ENCODE data around the gene ESPNL. TPM values are rescaled to one million over a fixed set of nuclear protein-coding genes. Genes with fewer than 3 reads are reported as not detected.

The ESPNL gene
- total RNA-seq, 4 donors from 2014 or later, result 0.14 to 4.4 (median 0.72) TPM

DNA sequence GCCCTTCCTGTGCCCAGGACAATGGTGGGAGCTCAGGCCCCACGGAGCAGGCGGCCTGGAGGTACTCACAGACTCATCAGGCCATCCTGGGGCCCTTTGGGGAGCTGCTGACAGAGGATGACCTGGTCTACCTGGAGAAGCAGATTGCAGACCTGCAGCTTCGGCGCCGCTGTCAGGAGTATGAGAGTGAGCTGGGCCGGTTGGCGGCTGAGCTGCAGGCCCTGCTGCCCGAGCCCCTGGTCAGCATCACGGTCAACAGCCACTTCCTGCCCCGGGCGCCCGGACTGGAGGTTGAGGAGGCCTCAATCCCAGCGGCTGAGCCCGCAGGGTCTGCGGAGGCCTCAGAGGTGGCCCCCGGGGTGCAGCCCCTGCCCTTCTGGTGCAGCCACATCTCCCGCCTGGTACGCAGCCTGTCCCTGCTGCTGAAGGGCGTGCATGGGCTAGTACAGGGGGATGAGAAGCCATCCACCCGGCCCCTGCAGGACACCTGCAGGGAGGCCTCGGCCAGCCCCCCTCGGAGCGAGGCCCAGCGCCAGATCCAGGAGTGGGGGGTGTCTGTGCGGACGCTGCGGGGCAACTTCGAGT, 30.1 kb downstream of the ESPNL start:
- in situ Hi-C loops (cut with MboI; ENCODE audit: low pct_ligation_motif_present in 1 of 4, low pct_unique_long_range_greater_than_20kb in 1 of 4, low sequenced_read_pairs in 3 of 4), result no loop called here
- WGBS, 2 donors (ENCODE audit: low coverage in 1 of 2), result 87% methylated on average over 12 of the region's 28 CpGs; no CpG with 5 or more reads in 1 of the 2 donors
- no peaks in the 10 kb centered on the region for H3K27me3 ChIP-seq
- H3K9me3 ChIP-seq, result no peaks in the 10 kb centered on the region
- DNase-seq, result no peak
- H3K4me1 ChIP-seq, result peaks cover 0 to 7% (median 0%) of the 10 kb centered on the region in 4 donors
- no peak overlapping the region for H3K4me3 ChIP-seq
- no peak overlapping the region for H3K27ac ChIP-seq
- no peaks in the 10 kb centered on the region for H3K36me3 ChIP-seq
- no peak for TF ChIP-seq POLR2A (IDR thresholded peaks at IDR 0.05)
- TF ChIP-seq EP300 (IDR thresholded peaks at IDR 0.05; ENCODE audit: low read depth), result no peak
- TF ChIP-seq POLR2AphosphoS5 (IDR thresholded peaks at IDR 0.05), result no peak
- TF ChIP-seq, protein P1, sequence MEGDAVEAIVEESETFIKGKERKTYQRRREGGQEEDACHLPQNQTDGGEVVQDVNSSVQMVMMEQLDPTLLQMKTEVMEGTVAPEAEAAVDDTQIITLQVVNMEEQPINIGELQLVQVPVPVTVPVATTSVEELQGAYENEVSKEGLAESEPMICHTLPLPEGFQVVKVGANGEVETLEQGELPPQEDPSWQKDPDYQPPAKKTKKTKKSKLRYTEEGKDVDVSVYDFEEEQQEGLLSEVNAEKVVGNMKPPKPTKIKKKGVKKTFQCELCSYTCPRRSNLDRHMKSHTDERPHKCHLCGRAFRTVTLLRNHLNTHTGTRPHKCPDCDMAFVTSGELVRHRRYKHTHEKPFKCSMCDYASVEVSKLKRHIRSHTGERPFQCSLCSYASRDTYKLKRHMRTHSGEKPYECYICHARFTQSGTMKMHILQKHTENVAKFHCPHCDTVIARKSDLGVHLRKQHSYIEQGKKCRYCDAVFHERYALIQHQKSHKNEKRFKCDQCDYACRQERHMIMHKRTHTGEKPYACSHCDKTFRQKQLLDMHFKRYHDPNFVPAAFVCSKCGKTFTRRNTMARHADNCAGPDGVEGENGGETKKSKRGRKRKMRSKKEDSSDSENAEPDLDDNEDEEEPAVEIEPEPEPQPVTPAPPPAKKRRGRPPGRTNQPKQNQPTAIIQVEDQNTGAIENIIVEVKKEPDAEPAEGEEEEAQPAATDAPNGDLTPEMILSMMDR (IDR thresholded peaks at IDR 0.05), result no peak
- intact Hi-C loops (cut with DNase I; ENCODE audit: low total_unique reads), result no loop called here

DNA sequence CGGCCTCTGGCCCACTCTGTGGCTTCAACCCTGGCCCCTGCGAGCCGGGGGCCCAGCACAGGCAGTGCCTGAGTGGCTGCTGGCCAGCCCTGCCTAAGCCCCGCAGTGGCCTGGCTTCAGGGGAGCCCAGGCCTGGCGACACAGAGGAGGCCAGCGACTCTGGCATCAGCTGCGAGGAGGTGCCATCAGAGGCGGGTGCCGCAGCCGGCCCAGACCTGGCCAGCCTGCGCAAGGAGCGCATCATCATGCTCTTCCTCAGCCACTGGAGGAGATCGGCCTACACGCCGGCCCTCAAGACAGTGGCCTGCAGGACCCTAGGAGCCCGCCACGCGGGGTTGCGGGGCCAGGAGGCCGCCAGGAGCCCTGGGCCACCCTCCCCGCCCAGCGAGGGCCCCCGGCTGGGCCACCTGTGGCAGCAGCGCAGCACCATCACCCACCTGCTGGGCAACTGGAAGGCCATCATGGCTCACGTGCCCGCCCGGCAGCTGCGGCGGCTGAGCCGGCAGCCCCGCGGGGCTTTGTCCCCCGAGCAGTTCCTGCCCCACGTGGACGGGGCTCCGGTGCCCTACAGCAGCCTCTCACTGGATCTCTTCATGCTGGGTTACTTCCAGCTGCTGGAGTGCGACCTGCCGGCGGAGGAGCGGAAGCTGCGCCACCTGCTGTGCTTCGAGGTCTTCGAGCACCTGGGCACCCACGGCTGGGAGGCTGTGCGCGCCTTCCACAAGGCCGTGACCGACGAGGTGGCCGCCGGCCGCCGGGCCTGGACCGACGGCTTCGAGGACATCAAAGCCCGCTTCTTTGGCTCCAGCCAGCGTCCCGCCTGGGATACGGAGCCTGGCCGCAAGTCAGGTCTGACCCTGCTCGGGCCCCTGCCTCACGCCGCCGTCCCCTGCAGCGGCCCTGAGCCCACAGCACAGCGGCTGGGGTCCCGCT, 30.8 kb downstream of the ESPNL start:
- H3K4me3 ChIP-seq, result no peak overlapping the region
- no peaks in the 10 kb centered on the region for H3K9me3 ChIP-seq
- intact Hi-C loops (cut with DNase I; ENCODE audit: low total_unique reads) (no loop called here), in situ Hi-C loops (cut with MboI; ENCODE audit: low pct_ligation_motif_present in 1 of 4, low pct_unique_long_range_greater_than_20kb in 1 of 4, low sequenced_read_pairs in 3 of 4) (no loop called here)
- no peak overlapping the region for H3K27ac ChIP-seq
- peaks cover 0 to 7% (median 0%) of the 10 kb centered on the region in 4 donors for H3K4me1 ChIP-seq
- no peak for DNase-seq
- TF ChIP-seq POLR2AphosphoS5 (IDR thresholded peaks at IDR 0.05) (no peak), POLR2A (IDR thresholded peaks at IDR 0.05) (no peak), EP300 (IDR thresholded peaks at IDR 0.05; ENCODE audit: low read depth) (no peak)
- TF ChIP-seq, protein P1 (IDR thresholded peaks at IDR 0.05), result no peak
- H3K27me3 ChIP-seq, result no peaks in the 10 kb centered on the region
- 91% methylated on average over 25 of the region's 68 CpGs; no CpG with 5 or more reads in 1 of the 2 donors for WGBS, 2 donors (ENCODE audit: low coverage in 1 of 2)
- H3K36me3 ChIP-seq, result no peaks in the 10 kb centered on the region

DNA sequence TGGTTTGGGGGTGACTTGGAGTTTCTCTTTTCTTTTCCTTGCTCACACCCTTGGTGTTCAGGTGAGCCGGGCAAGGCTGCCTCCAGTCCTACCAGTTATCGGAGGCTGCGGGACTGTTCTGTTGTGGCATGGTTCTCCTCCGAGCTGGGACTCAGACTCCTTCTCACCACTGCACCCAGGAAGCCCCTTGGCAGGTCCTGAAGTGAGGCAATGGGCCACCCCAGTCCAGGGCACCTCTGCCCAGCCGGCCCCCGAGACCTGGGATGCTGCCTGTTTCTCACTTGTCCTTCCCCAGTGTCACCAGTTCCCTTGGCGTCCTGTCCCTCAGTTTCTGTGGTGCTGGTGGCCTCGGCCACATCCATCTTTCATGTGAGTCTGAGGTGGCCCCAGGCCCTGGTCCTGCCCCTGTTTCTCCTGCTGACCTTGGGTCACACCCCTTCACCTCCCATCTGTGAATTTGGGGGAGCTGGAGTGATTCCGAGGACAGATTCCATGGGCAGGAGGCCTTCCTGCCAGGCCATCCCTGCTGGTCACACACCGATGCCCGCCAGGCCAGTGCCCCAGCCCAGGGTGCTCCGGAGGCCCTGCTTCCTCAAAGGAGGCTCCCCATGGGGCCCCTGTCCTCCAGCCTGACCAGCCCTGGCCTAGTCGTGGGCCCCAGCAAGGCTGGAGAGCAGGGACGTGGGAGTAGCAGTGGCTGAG, 31.8 kb downstream of the ESPNL start:
- WGBS, 2 donors (ENCODE audit: low coverage in 1 of 2), result 80 to 88% methylated on average over 4 to 10 of the region's 14 CpGs
- Histone ChIP-seq H3K27me3 (no peaks in the 10 kb centered on the region), H3K4me3 (no peak overlapping the region), H3K9me3 (no peaks in the 10 kb centered on the region), H3K4me1 (peaks cover 0 to 7% (median 0%) of the 10 kb centered on the region in 4 donors), H3K36me3 (no peaks in the 10 kb centered on the region), H3K27ac (no peak overlapping the region)
- intact Hi-C loops (cut with DNase I; ENCODE audit: low total_unique reads) (no loop called here), in situ Hi-C loops (cut with MboI; ENCODE audit: low pct_ligation_motif_present in 1 of 4, low pct_unique_long_range_greater_than_20kb in 1 of 4, low sequenced_read_pairs in 3 of 4) (no loop called here)
- no peak for DNase-seq
- TF ChIP-seq, protein P1 (IDR thresholded peaks at IDR 0.05), result no peak
- TF ChIP-seq EP300 (IDR thresholded peaks at IDR 0.05; ENCODE audit: low read depth) (no peak), POLR2A (IDR thresholded peaks at IDR 0.05) (no peak), POLR2AphosphoS5 (IDR thresholded peaks at IDR 0.05) (no peak)

Data from transverse colon (tissue), 4 donors.